Measurements from ENCODE around the gene ARHGEF4. TPM values are rescaled to one million over a fixed set of nuclear protein-coding genes. Genes with fewer than 3 reads are reported as not detected.

Gene ARHGEF4
- total RNA-seq, 1 experiment from 2014 or later = 12.6 TPM

GRCh38 chr2:130917006-130917688 is 80.4 kb downstream of the ARHGEF4 start:
- TF ChIP-seq CTCF (conservative IDR thresholded peaks at IDR 0.05) = no peak
- H3K9ac ChIP-seq (ENCODE audit: extremely low read depth, insufficient read length, low read length) = no peak overlapping the region
- H3K36me3 Mint-ChIP-seq (ENCODE audit: insufficient read depth in 1 of 3, low read depth in 3 of 3) = no peaks in the 10 kb centered on the region; a peak in 1 of 7 replicates
- no peaks in the 10 kb centered on the region for H3K79me1 ChIP-seq (ENCODE audit: insufficient read depth, low read depth, low read length, poor library complexity, severe bottlenecking)
- H3K23me2 ChIP-seq (ENCODE audit: insufficient read length, low read depth, low read length, poor library complexity, severe bottlenecking) = no peaks in the 10 kb centered on the region
- H3K14ac ChIP-seq (ENCODE audit: insufficient read depth, low read length) = no peak overlapping the region; the same call in 1 of the 2 replicates
- no peak overlapping the region; a peak in 1 of 5 replicates for H3K4me3 Mint-ChIP-seq
- H3K27ac ChIP-seq (ENCODE audit: insufficient read length, low read depth, low read length) = no peak overlapping the region
- H2BK20ac ChIP-seq (ENCODE audit: low read depth, low read length, poor library complexity, severe bottlenecking) = no peak overlapping the region
- H3T11ph ChIP-seq (ENCODE audit: low read length) = no peak overlapping the region
- no peak overlapping the region for H2BK15ac ChIP-seq (ENCODE audit: low read depth, low read length)
- no peaks in the 10 kb centered on the region for H4K20me1 ChIP-seq (ENCODE audit: control insufficient read depth, insufficient read depth, insufficient read length)
- no peak overlapping the region for H3K56ac ChIP-seq (ENCODE audit: insufficient read length, low read depth, low read length)
- no peak overlapping the region for H2BK12ac ChIP-seq (ENCODE audit: insufficient read length, low read depth, low read length)
- H2AK5ac ChIP-seq (ENCODE audit: insufficient read length, low read length) = no peak overlapping the region
- WGBS (ENCODE audit: extremely low coverage, insufficient read length, low lambda C conversion rate) = no CpG with 5 or more reads among the region's 24 CpGs
- H2AFZ ChIP-seq (ENCODE audit: low read length) = no peak overlapping the region
- no peaks in the 10 kb centered on the region for H3K9me3 ChIP-seq (ENCODE audit: control insufficient read depth, low read depth, low read length)
- no peak overlapping the region for H4K91ac ChIP-seq (ENCODE audit: insufficient read length, low read depth, low read length)
- H4K8ac ChIP-seq (replicated peaks; ENCODE audit: insufficient read length, low read depth, low read length) = no peak overlapping the region
- DNase-seq = no peak
- H3K79me2 ChIP-seq (ENCODE audit: insufficient read depth, low read length) = no peaks in the 10 kb centered on the region
- H3K4me2 ChIP-seq (ENCODE audit: insufficient read depth, insufficient read length, low read length) = no peak overlapping the region
- no peak overlapping the region for H2BK120ac ChIP-seq (ENCODE audit: low read depth, low read length, poor library complexity, severe bottlenecking)
- H2BK5ac ChIP-seq (ENCODE audit: insufficient read length, low read length) = no peak overlapping the region
- H3K4me1 Mint-ChIP-seq = peaks cover 12 to 24% of the 10 kb centered on the region in 2 experiments
- peak overlapping the region in 1 of 3 experiments; percentile 74; a peak in 1 of 7 replicates for H3K27ac Mint-ChIP-seq
- no peaks in the 10 kb centered on the region; the same call in 1 of the 2 replicates for H3K27me3 ChIP-seq (ENCODE audit: insufficient read depth, low read length)
- no peak overlapping the region for H4K5ac ChIP-seq (ENCODE audit: insufficient read length, low read depth, low read length)
- no peaks in the 10 kb centered on the region for H3K9me3 Mint-ChIP-seq
- no peaks in the 10 kb centered on the region for H3K27me3 Mint-ChIP-seq (ENCODE audit: low read depth)
- H3K23ac ChIP-seq (ENCODE audit: insufficient read length, low read depth, low read length) = no peak overlapping the region
- no peak overlapping the region for H3K4ac ChIP-seq (ENCODE audit: low read depth, low read length)
- no peaks in the 10 kb centered on the region for H3K4me1 ChIP-seq (ENCODE audit: insufficient read depth, low read length)
- H3K18ac ChIP-seq (ENCODE audit: insufficient read length, low read depth, low read length) = no peak overlapping the region
